Amygdala (tissue), 56 donors: ENCODE results near the gene NOD2.

Experiments used
- DNase-seq, 56 donors: peaks; one replicate each; lab custom pipeline; 2025; lab: John Stamatoyannopoulos, UW

The NOD2 gene

DNA sequence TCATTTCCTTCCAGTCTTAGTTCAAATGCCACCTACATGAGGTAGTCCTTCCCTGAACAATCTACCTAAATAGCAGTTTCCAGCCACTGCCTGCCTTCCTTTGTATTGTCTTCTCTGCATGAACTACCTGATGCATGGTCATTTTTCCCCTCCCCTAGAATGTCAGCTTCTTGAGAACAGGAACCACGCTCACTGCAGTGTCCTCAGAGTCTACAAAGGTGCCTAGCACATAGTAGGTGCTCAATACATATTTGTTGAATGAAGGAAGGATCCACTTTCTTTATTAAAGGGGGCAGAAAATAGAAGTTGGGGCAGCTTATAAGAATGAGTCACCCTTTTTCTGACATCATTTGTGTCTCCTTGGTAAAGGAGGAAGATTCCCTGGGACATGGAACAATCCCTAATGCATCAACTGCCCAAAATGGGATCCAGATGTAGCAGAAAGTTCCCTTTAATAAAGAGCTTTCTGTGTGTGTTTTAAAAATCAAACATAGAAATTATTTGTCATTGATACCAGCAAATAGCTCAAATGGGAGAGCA is 44.1 kb downstream of the NOD2 start:
- DNase-seq: no peak

DNA sequence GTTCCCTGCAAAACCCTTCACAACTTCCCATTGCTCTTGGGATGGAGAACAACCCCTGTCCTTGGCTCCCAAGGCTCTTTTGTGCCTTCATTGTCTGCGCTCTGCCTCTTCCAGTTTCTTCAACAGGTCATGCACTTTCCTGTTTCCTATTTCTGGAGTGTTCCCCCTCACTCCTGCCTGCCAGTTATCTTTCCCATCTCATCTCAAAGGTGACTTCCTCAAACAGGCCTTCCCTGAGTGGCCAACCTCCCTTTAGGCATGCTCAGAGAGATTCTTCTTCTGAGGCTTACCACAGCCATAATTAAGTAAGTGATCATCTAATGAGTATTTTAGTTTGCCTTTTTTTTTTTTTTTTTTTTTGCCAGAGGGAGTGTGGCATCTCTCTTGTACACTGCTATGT is 45.6 kb downstream of the NOD2 start:
- DNase-seq: no peak

DNA sequence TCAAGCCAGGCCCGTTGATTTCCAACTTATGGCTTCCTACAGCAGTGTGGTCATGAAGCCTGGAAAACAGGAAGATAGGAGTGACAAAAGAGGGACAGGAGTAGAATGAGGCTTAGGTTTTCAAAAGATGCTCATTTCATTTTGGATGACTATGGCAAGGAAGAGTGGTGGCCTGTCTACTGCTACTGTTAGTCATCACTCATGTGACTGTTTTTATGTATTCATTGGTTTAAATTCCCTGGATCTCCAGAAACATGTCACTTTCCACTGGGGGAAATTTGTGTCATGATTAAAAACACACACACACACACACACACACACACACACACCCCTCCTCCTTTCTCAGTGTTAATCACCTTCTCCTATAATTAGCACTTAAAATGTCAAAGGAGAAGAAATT is 47.3 kb downstream of the NOD2 start:
- no peak for DNase-seq

DNA sequence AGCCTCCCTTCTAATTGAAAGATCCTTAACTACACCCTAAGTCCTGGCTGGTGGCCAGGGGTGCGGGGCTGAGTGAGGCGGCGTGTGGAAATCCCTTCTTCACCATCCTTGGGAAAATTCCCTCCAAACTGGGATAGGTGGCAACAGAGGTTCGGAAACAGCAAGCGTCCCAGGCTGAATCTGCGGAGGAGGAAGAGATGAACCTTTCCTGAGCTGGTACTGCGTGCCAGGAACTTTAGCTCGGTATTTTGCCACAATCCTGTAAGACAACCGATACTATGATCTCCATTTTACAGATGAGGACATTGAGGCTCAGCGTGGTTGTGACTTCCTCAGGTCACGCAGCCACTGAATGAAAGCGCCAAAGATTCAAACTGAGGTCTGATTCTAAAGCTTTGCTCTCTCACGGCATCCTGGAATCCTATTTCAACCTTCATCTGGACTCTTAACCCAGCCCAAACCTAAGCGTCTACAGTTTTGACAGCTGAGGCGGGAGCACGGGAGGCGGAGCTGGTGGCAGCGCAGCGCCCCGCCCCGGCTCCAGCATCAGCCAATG is 47.9 kb downstream of the NOD2 start:
- peak in 4 of 56 donors; percentile 10 to 46 (median 30) for DNase-seq

DNA sequence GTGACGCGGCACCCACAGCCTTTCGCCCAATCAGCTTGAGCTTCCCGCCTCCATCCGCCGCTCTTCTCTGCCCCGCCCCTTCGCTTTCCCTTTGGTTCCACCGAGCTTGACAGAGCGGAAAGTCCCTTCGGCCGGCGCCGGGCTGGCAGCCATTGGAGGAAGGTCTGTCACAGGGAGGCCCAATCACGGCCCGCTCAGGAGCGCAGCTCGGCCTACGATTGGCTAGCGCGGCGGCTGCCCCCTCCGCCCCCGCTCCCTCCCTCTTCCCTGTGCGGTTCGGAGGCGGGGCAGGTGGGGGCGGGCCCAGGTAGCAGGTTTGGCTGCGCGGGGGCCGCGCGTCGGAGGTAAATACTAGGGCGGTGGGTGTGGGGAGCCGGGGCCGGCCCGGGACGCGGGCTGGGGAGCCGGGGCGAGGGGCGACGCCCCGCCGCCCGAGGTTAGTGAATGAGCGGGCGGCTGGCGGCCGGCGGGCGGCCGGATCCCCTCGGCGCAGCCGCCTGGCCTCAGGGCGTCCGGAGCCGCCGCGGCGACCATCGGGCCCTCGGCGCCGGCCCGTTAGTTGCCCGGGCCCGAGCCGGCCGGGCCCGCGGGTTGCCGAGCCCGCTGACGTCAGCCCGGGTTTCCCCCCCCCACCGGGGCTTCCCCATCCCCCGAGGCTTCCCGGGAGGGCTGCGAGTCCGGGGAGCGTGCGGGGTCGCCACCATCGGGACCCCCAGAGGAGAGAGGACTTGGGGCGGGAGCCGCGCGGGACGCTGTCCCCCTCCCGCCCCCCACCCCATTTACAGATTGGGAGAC is 48.6 kb downstream of the NOD2 start, which contains the start of gene CYLD:
CYLD (plus strand) TSS at position 306 of the 795 bp plus-strand sequence. CDS start 7,613 bp downstream, outside the sequence.
- peak; percentile 72 to 100 (median 99) for DNase-seq

DNA sequence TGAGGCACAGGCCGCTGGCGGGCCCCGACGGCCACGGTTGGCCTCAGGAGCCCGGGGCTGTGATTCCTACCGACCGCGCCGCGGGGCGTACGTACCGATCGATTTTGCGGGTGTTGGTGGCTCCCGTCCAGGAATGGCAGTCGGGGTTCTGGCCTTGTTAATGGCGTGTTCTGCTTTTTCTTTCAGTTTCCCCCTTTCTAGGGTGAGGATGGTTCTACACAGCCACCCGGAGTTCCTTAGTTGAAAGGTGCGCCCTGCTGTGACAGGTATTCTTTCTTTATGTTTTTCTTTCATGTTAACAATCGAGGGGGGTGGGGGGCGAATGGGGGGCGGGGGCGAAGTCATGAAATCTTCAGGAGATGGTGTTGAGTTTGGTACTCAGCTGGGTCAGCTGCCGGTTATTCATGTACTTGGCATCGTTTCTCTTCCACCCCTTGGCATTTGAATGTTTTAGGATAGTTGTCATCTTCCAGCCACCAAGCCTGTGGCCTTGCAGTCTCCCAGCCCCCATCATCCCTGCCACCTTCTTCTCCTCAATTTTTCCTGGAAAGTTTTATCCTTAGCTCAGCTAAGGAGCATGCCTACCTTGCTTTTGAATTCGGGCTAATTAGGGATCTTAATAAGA is 49.3 kb downstream of the NOD2 start:
- DNase-seq: peak in 10 of 56 donors; percentile 13 to 60 (median 46)

DNA sequence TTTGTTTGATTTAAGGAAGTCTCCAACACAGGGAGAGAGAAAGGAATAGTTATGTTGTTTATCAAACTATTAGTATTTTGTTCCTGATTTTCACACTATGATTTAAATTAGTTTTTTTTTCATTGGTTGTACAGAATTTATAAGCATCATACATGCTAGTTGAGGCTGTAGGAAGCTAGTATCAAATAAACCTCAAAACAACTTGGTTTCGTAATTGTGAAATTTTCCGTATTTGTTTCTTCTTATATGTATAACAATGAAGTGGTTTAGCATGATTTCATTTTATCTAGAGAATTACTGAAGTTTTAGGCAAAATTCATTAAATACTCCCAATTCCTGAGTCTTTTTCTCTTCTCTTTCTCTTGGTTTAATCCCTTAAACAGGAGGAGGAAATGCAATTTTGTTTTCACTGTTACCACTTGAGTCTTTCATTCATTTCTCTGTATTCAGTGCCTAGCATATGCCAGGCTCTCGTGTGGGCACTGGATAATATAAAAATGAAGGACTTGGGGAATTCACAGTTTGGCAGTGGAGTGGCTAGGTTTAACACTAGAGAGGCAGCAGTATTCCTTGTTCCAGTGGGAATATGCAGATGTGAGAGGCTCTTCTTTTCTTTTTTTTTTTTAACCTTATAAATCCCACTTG is 50.3 kb downstream of the NOD2 start:
- no peak for DNase-seq

DNA sequence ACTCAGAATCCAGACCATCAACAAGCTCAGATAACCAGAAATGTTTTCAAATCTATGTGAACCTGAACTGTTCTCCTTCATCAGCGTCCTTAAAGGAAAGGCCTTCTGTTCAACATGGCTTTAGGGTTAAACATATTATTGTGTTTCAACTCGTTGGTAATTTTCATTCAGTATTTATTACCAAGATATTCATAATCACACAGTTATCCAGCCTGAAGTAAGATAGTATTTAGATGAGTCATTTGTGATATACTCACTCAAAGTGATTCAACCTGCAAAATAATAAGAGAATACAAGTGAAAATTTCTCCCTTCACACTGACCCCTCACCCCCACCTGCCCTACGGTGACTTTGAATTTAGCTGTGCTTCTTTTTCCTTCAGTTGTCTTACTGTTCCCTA is 51.5 kb downstream of the NOD2 start:
- DNase-seq: no peak

DNA sequence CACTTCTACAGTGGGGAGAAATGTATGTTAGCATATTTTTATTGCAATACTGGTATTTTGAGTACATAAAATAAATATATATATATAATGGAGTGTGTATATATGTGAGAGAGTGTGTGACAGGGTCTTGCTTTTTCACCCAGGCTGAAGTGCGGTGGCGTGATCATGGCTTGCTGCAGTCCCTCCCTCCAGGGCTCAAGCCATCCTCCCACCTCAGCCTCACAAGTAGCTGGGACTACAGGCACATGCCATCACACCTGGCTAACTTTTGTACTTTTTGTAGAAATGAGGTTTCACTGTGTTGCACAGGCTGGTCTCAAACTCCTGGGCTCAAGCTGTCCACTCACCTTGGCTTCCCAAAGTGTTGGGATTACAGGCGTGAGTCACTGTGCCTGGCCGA is 52.5 kb downstream of the NOD2 start:
- no peak for DNase-seq

DNA sequence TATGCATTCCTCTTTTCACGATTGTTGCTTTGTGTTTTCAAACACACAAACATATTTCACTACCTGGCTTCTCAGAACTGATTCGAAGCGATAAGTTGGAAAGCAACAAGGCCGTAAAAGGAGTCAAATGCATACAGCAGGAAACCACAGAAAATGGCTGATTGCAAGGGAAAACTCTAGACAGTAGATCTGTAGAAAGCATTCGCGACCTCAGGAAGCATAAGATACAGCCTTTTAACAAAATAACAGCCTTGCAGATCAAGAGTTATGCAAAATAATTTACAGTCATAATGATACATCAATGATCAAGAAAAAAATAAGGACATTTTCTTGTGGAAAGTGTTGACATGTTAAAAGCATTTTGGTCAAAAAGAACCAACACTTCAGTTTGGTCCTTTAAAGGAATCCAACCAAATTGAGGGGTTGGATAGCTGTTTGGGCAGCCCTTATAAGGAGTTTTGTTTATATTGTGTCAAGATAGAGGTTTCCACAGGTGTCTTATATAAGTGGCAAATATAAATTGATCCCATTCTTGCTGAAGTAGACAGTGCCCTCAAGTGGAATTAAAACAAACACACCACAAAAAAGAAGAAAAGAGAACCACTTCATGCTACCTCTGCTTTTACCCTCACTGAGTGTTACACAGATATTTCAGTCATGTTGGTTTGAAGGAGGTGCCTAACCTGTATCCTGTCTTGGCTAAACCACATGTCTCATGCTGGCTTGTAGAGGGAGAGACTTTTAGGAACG is 54.0 kb downstream of the NOD2 start:
- DNase-seq: no peak

DNA sequence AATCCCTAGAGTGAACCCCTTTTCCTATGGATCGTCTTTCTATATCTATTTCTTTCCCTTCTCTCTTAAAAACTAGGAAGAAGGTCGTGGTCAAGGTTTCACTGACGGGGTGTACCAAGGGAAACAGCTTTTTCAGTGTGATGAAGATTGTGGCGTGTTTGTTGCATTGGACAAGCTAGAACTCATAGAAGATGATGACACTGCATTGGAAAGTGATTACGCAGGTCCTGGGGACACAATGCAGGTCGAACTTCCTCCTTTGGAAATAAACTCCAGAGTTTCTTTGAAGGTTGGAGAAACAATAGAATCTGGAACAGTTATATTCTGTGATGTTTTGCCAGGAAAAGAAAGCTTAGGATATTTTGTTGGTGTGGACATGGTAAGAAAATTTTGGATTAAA is 58.1 kb downstream of the NOD2 start:
- no peak for DNase-seq

DNA sequence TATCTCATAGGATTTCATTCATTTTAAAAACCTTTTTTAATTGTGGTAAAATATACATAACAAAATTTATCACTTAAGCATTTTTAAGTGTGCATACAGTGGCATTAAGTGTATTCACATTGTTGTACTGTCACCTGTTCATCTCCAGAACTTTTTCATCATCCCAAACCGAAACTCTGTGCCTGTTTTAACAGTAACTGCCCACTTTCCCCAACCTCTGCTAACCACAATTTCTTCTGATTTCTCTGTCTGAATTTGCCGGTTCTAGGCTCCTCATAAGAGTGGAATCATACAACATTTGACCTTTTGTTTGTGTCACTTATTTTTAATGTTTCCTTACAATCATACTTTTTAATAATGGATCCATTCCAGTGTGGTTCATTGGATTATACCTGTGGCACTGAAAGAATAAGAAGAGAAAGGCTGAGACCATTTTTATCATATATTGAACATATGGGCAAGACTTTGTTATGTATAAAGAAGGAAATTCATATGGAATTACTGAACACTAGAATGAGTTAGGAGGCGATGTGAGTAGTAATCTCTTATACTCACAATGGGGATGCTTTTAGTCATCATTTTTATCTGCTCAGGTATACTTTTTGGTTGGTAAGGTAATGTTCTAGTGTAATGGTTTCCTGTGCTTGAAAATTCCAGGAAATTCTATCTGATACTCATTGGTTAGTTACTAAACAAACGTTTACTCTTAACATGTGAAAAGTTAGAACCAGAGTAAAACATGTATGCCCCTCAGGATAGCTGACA is 59.2 kb downstream of the NOD2 start:
- DNase-seq: no peak

DNA sequence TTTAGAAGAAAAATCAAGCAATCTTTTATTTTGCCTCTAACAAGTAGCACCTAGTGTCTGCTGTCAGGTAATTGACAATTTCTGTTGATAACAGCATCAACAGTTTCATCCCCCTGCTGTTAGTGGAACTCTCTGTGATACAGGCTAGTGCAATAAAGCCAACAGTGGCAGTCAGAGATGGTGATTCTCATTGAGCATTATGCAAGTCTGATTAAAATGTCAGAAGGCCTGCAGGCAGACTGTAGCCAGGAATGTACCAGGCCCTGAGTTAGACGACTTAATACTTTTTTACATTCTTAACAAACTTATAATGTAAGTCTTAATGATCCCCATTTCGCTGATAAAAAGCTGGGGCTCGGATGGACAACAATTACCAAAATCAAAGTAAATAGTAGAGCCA is 63.1 kb downstream of the NOD2 start:
- no peak for DNase-seq

DNA sequence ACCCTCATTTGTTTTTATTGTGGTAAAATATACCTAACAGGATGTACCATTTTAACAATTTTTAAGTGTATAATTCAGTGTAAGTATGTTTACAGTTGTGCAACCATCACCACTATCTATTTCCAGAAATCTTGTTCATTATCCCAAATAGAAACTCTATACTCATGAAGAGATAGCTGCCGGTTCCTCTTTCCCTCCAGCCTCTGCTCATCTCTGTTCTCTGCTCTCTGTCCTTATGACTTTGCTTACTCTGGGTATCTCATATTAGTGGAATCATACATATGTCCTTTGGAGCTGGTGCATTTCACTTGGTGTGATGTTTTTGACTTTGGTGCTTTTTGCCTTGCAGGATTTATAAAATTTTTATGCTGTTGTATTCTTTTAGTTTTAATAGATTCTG is 67.9 kb downstream of the NOD2 start:
- no peak for DNase-seq

DNA sequence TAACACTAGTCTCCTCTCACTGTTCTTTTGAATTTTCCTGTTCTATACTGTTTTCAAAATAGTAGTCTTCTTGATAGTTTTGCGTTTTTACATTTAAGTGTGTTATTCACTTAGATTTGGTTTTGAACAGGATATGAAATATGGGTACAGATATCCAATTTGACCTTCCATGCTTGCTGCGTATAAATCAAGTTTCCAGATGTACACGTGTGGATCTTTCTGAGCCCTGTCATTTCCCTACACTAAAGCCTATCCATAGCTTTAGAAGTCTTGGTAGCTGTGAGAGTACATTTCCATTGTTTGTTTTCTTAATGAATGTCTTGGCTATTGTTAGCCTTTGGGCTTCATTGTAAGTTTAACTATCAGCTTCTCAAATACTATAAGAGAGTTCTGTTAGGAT is 68.8 kb downstream of the NOD2 start:
- DNase-seq: no peak

DNA sequence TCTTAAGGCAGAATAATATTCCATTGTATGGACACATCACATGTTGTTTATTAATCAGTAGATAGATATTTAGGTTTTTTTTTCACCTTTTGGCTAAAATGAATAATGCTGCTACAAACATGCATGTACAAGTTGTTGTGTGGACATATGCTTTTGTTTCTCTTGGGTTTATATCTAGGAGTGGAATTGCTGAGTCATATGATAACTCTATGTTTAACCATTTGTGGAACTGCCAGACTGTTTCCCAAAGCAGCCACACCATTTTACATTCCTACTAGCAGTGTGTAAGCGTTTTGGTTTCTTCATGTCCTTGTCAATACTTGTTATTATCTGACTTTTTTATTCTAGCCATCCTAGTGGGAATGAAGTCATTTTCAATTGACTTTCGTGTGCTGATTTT is 69.8 kb downstream of the NOD2 start:
- DNase-seq: no peak

DNA sequence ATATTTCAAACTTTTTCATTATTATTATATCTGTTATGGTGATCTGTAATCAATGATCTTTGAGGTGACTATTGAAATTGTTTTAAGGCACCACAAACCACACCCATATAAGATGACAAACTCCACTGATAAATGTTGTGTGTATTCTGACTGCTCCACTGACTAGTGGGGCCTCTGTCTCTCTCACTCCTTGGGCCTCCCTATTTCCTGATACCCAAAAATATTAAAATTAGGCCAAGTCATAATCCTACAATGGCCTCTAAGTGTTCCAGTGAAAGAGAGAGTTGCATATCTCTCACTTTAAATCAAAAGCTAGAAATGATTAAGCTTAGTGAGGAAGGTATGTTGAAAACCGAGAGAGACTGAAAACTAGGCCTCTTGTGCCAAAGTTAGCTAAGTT is 71.9 kb downstream of the NOD2 start:
- DNase-seq: no peak

DNA sequence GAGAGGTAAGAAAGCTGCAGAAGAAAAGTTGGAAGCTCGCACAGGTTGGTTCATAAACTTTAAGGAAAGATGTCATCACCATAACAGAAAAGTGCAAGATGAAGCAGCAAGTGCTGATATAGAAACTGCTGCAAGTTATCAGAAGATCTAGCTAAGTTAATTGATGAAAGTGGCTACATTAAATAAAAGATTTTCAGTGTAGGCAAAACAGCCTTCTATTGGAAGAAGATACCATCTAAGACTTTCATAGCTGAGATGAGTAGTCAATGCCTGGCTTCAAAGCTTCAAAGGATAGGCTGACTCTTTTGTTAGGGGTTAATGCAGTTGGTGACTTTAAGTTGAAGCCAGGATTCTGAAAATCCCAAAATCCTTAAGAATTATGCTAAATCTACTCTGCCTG is 72.5 kb downstream of the NOD2 start:
- DNase-seq: no peak

DNA sequence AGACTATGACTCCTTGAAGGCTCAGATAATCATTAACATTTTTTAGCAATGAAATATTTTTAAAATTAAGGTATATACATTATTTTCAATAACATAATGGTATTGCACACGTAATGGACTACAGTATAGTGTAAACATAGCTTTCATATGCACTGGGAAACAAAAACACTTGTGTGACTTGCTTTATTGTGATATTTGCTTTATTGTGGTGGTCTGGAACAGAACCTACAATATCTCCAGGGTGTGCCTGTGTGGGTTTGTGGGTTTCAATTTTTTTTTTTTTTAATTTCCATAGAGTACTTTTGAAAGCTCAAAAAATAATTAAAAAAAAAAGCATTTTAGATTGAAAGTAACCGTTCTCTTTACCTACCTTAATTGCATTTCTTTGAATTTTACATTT is 73.8 kb downstream of the NOD2 start:
- no peak for DNase-seq

DNA sequence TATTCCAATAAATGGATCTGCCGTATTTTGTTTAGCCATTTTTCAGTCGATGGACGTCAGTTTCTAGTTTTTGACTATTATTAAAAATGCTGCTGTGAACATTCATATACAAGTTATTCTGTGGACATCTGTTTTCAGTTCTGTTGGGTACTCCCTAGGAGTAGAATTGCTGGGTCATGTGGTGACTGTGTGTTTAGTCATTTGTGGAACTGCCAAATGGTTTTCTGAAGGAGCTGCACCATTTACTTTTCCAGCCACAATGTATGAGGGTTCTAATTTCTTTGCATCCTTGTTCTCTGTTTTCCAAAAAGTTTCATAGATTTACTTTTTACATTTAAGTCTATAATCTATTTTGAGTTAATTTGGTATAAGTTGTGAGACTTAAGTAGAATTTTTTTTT is 78.0 kb downstream of the NOD2 start:
- no peak for DNase-seq
